NCI-H2196 (cell line): Measurements from ENCODE around the gene ISG20L2.
A peak's percentile ranks its signal among the peaks of the same experiment; 100 is the strongest.

ENCODE experiments used
- DNase-seq: peaks from one replicate; lab custom pipeline; 2025; ENCODE audit not compliant: unreplicated experiment; lab: John Stamatoyannopoulos, UW

The ISG20L2 gene

GRCh38 chr1:156755527-156755950 lies 27.0 kb upstream of the ISG20L2 start:
- no peak for DNase-seq

- peak; percentile 25 for DNase-seq
Observed at GRCh38 chr1:156754219-156754618, 25.7 kb upstream of the ISG20L2 start.

- no peak for DNase-seq
Observed at GRCh38 chr1:156752843-156753482, 24.4 kb upstream of the ISG20L2 start.

GRCh38 chr1:156751757-156752481 lies 23.4 kb upstream of the ISG20L2 start:
- DNase-seq = peak; percentile 96

- no peak for DNase-seq
Observed at GRCh38 chr1:156751451-156751756, 22.8 kb upstream of the ISG20L2 start, which contains the start of gene HDGF. HDGF (minus strand) TSS chr1:156751675; CDS start chr1:156751429, 246 bp downstream.

- DNase-seq = no peak
Observed at GRCh38 chr1:156750711-156751450, 22.3 kb upstream of the ISG20L2 start.

GRCh38 chr1:156750191-156750672 lies 21.7 kb upstream of the ISG20L2 start:
- DNase-seq = peak; percentile 40

- no peak for DNase-seq
Observed at GRCh38 chr1:156749419-156750118, 21.0 kb upstream of the ISG20L2 start.

- DNase-seq = no peak
Observed at GRCh38 chr1:156748670-156749418, 20.3 kb upstream of the ISG20L2 start.

GRCh38 chr1:156747742-156748669 lies 19.4 kb upstream of the ISG20L2 start:
- DNase-seq = no peak

- peak; percentile 86 for DNase-seq
Observed at GRCh38 chr1:156746728-156747631, 18.4 kb upstream of the ISG20L2 start.

GRCh38 chr1:156746406-156746727 lies 17.8 kb upstream of the ISG20L2 start:
- DNase-seq = no peak

GRCh38 chr1:156745881-156746280 lies 17.3 kb upstream of the ISG20L2 start:
- no peak for DNase-seq

GRCh38 chr1:156744786-156745419 lies 16.3 kb upstream of the ISG20L2 start:
- DNase-seq = no peak

- no peak for DNase-seq
Observed at GRCh38 chr1:156744344-156744743, 15.8 kb upstream of the ISG20L2 start.

- no peak for DNase-seq
Observed at GRCh38 chr1:156743367-156744302, 15.1 kb upstream of the ISG20L2 start.

- DNase-seq = no peak
Observed at GRCh38 chr1:156742801-156743200, 14.2 kb upstream of the ISG20L2 start.
